ENCODE data around the gene MAP1LC3A.

DNA sequence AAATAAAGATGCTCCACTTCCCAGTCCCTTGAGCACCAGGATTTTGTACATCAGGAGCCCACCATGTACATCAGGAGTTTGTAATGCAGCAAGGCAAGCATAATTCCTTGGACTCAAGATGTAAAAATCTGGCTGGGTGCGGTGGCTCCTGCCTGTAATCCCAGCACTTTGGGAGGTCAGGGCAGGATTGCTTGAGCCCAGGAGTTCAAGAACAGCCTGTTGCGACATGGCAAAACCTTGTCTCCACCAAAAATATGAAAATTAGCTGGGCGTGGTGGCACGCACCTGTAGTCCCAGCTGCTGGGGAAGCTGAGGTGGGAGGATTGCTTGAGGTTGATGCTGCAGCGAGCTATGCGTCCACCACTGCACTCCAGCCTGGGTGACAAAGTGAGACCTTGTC lies 16.1 kb upstream of the MAP1LC3A start:
- TF ChIP-seq POLR2A (IDR thresholded peaks at IDR 0.05): no peak
- TF ChIP-seq, protein P1, sequence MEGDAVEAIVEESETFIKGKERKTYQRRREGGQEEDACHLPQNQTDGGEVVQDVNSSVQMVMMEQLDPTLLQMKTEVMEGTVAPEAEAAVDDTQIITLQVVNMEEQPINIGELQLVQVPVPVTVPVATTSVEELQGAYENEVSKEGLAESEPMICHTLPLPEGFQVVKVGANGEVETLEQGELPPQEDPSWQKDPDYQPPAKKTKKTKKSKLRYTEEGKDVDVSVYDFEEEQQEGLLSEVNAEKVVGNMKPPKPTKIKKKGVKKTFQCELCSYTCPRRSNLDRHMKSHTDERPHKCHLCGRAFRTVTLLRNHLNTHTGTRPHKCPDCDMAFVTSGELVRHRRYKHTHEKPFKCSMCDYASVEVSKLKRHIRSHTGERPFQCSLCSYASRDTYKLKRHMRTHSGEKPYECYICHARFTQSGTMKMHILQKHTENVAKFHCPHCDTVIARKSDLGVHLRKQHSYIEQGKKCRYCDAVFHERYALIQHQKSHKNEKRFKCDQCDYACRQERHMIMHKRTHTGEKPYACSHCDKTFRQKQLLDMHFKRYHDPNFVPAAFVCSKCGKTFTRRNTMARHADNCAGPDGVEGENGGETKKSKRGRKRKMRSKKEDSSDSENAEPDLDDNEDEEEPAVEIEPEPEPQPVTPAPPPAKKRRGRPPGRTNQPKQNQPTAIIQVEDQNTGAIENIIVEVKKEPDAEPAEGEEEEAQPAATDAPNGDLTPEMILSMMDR (IDR thresholded peaks at IDR 0.05): no peak
